HG02973 (cell line): ENCODE results near the gene DNAH17.

Experiments
- ATAC-seq: cut with Tn5 transposase; IDR thresholded peaks from one replicate; pipeline ENCODE4 v1.9.1; 2021; ENCODE audit warnings: moderate library complexity; ENCODE audit not compliant: unreplicated experiment

DNAH17 gene

GRCh38 chr17:78577296-78577695, at the start of gene DNAH17:
TSS of gene DNAH17 (minus strand) at chr17:78577396. CDS start at chr17:78575057, 2,339 bp downstream.
- ATAC-seq: no peak

- ATAC-seq: no peak
Measured at GRCh38 chr17:78624324-78625151, 47.3 kb upstream of the DNAH17 start.

GRCh38 chr17:78623541-78623940, 46.3 kb upstream of the DNAH17 start:
- ATAC-seq: no peak

GRCh38 chr17:78622491-78623265, 45.5 kb upstream of the DNAH17 start:
- no peak for ATAC-seq

- ATAC-seq: no peak
Measured at GRCh38 chr17:78621720-78622490, 44.7 kb upstream of the DNAH17 start.

- no peak for ATAC-seq
Measured at GRCh38 chr17:78620099-78620498, 42.9 kb upstream of the DNAH17 start.

GRCh38 chr17:78619334-78619733, 42.1 kb upstream of the DNAH17 start:
- ATAC-seq: no peak

GRCh38 chr17:78618264-78619066, 41.3 kb upstream of the DNAH17 start:
- ATAC-seq: no peak

GRCh38 chr17:78617511-78618061, 40.4 kb upstream of the DNAH17 start:
- ATAC-seq: no peak

GRCh38 chr17:78616946-78617345, 39.8 kb upstream of the DNAH17 start:
- ATAC-seq: no peak

- no peak for ATAC-seq
Measured at GRCh38 chr17:78615631-78616030, 38.4 kb upstream of the DNAH17 start.

GRCh38 chr17:78613416-78613815, 36.2 kb upstream of the DNAH17 start:
- ATAC-seq: no peak

GRCh38 chr17:78611607-78612006, 34.4 kb upstream of the DNAH17 start:
- no peak for ATAC-seq

- ATAC-seq: no peak
Measured at GRCh38 chr17:78610951-78611511, 33.8 kb upstream of the DNAH17 start.

- ATAC-seq: no peak
Measured at GRCh38 chr17:78609191-78609641, 32.0 kb upstream of the DNAH17 start.

- no peak for ATAC-seq
Measured at GRCh38 chr17:78608804-78609186, 31.6 kb upstream of the DNAH17 start.

GRCh38 chr17:78608122-78608803, 31.1 kb upstream of the DNAH17 start:
- no peak for ATAC-seq

- no peak for ATAC-seq
Measured at GRCh38 chr17:78607038-78607437, 29.8 kb upstream of the DNAH17 start.

- ATAC-seq: no peak
Measured at GRCh38 chr17:78605886-78606285, 28.7 kb upstream of the DNAH17 start.
